ENCODE results near the gene MRPL28. TPM values are rescaled to one million over a fixed set of nuclear protein-coding genes. Genes with fewer than 3 reads are reported as not detected.

Gene MRPL28
- total and polyA plus RNA-seq, 7 experiments from 2014 or later: 21.9 to 86.2 (median 31.4) TPM

DNA sequence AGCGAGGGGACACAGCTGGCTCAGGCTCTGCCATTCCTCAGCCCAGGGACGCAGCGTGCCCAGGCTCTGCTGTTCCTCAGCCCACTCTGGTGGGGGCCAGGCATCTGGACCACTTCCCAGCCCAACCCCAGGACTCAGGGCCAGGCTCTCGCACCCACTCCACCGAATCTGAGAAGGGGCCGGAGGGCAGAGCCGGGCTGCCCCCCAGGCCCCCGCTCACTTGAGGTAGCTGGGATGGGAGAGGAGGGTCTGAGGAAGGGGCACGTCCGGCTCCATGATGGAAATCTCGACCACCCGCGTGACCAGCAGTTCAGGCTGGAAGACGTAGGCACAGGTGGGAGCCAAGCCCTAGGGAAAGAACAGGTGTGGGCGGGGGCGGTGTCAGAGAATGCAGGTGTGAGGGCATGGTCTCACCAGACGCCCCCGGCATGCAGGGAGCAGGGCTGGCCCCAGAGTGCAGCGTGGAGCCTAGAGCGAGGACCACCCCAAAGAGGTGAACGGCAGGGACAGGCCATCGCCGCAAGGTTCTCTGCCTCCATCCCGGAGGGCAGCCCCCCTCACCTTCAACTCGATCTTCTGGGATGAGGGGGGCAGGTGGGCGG lies 6.6 kb upstream of the MRPL28 start:
- ChIA-PET POLR2A (no interaction called here), CTCF (interaction anchor here (1.6 kb wide), 1 partner anchor 15 kb away, joined by 6 read pairs; no protein-coding TSS in a partner anchor)
- DNase-seq (no peak), ATAC-seq (no peak)
- intact Hi-C loops (cut with micrococcal nuclease): no loop called here
- no peak overlapping the region for H3K27ac ChIP-seq (ENCODE audit: low read depth, low read length)
- Mint-ChIP-seq H3K4me3 (no peak overlapping the region), H3K27me3 (no peaks in the 10 kb centered on the region), H3K4me1 (peaks cover 2 to 28% (median 8%) of the 10 kb centered on the region in 7 donors), H3K36me3 (peaks cover 0 to 6% (median 0%) of the 10 kb centered on the region in 5 donors), H3K27ac (peak overlapping the region in 1 of 9 donors; percentile 41), H3K9me3 (no peaks in the 10 kb centered on the region)
- H3K27me3 ChIP-seq (ENCODE audit: control insufficient read depth in 2 of 2, insufficient read depth in 2 of 2, low read length in 2 of 2): no peaks in the 10 kb centered on the region
- H3K4me3 ChIP-seq (ENCODE audit: low read length): no peak overlapping the region
- no peaks in the 10 kb centered on the region for H3K9me3 ChIP-seq (ENCODE audit: control insufficient read depth in 2 of 3, low read length in 3 of 3)
- H3K36me3 ChIP-seq (ENCODE audit: control insufficient read depth in 2 of 3, insufficient read depth in 3 of 3, low read length in 3 of 3): peaks cover 0 to 62% (median 8%) of the 10 kb centered on the region in 3 experiments
- H3K4me1 ChIP-seq (ENCODE audit: control insufficient read depth in 2 of 2, insufficient read depth in 2 of 2, low read length in 2 of 2): peaks cover 7 to 10% of the 10 kb centered on the region in 2 donors

DNA sequence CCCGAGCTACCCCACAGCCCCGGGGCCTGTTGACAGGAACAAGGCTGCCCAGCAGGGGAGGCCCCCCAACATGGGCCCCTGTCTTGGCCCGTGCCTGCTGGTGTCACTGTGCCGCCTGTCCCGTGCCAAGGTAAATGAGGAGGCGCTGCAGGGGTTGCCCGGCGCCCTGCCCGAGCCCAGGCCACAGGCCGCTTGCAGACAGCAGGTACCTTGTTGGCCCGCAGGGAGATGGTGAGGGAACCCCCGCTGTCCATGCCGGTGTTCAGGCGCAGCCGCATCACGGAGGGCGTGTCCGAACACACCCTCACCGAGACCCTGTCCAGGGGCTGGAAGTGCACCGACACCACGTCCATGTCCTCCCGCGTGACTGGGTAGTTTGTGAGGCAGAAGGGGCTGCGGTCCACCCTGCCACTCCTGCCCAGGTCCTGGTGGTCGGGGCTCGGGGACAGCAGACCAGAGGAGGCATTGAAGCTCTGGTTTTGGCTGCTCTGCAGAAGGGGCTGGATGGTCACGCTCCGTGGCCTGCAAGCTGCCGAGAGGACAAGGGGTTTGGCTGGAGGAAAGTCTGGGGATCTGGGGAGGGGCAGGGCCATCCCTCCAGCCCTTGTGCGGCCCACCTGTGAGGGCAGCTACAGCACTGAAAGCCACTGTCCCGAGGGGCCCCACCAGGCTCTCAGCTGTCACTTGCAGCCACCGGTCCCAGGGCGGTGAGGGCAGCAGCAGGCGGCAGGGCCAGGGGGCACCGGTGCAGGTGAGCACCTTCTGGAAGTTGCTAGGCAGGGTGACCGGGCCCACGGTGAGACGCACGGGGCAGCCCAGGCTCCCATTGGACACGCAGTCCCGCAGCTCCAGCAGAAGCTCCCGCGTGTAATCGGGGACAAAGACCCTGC lies 5.8 kb upstream of the MRPL28 start:
- no peak overlapping the region for H3K27ac ChIP-seq (ENCODE audit: low read depth, low read length)
- H3K27me3 ChIP-seq (ENCODE audit: control insufficient read depth in 2 of 2, insufficient read depth in 2 of 2, low read length in 2 of 2): no peaks in the 10 kb centered on the region
- ATAC-seq: no peak
- Mint-ChIP-seq H3K4me1 (peaks cover 4 to 31% (median 9%) of the 10 kb centered on the region in 7 donors), H3K27ac (no peak overlapping the region), H3K4me3 (no peak overlapping the region), H3K9me3 (no peaks in the 10 kb centered on the region), H3K27me3 (no peaks in the 10 kb centered on the region), H3K36me3 (peaks cover 0 to 9% (median 0%) of the 10 kb centered on the region in 5 donors)
- peaks cover 0 to 68% (median 8%) of the 10 kb centered on the region in 3 experiments for H3K36me3 ChIP-seq (ENCODE audit: control insufficient read depth in 2 of 3, insufficient read depth in 3 of 3, low read length in 3 of 3)
- H3K9me3 ChIP-seq (ENCODE audit: control insufficient read depth in 2 of 3, low read length in 3 of 3): no peaks in the 10 kb centered on the region
- H3K4me3 ChIP-seq (ENCODE audit: low read length): no peak overlapping the region
- POLR2A ChIA-PET: no interaction called here
- intact Hi-C loops (cut with micrococcal nuclease): no loop called here
- no peak for DNase-seq
- peaks cover 7 to 10% of the 10 kb centered on the region in 2 donors for H3K4me1 ChIP-seq (ENCODE audit: control insufficient read depth in 2 of 2, insufficient read depth in 2 of 2, low read length in 2 of 2)
- CTCF ChIA-PET: interaction anchor here (1.6 kb wide), 1 partner anchor 14 kb away, joined by 6 read pairs; no protein-coding TSS in a partner anchor

DNA sequence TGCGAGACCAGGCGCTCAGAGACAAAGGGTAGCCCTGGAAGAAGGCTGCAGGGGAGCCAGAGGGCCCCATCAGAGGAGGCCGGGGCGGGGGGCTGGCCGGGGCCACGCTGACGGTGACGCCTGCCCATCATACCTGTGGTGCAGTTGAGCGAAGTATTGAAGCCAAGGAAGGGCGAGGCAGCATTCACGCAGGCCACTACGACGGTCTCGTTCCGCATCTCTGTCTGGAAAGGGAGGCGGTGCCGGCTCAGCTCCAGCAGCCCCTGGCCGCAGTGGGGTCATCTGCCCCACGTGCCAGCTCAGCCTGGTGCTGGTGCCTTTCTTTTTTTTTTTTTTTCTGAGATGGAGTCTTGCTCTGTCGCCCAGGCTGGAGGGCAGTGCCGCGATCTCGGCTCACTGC lies 4.9 kb upstream of the MRPL28 start:
- no peaks in the 10 kb centered on the region for H3K27me3 ChIP-seq (ENCODE audit: control insufficient read depth in 2 of 2, insufficient read depth in 2 of 2, low read length in 2 of 2)
- peaks cover 9 to 37% (median 15%) of the 10 kb centered on the region in 7 donors for H3K4me1 Mint-ChIP-seq
- intact Hi-C loops (cut with micrococcal nuclease): no loop called here
- ATAC-seq (no peak), DNase-seq (no peak)
- no peak overlapping the region for H3K27ac ChIP-seq (ENCODE audit: low read depth, low read length)
- H3K36me3 ChIP-seq (ENCODE audit: control insufficient read depth in 2 of 3, insufficient read depth in 3 of 3, low read length in 3 of 3): peaks cover 0 to 66% (median 8%) of the 10 kb centered on the region in 3 experiments
- H3K27me3 Mint-ChIP-seq: no peaks in the 10 kb centered on the region
- H3K9me3 ChIP-seq (ENCODE audit: control insufficient read depth in 2 of 3, low read length in 3 of 3): no peaks in the 10 kb centered on the region
- ChIA-PET POLR2A (no interaction called here), CTCF (no interaction called here)
- no peaks in the 10 kb centered on the region for H3K9me3 Mint-ChIP-seq
- no peak overlapping the region for H3K4me3 Mint-ChIP-seq
- H3K27ac Mint-ChIP-seq: no peak overlapping the region
- H3K36me3 Mint-ChIP-seq: peaks cover 0 to 9% (median 4%) of the 10 kb centered on the region in 5 donors
- H3K4me1 ChIP-seq (ENCODE audit: control insufficient read depth in 2 of 2, insufficient read depth in 2 of 2, low read length in 2 of 2): peaks cover 11 to 16% of the 10 kb centered on the region in 2 donors
- no peak overlapping the region for H3K4me3 ChIP-seq (ENCODE audit: low read length)

DNA sequence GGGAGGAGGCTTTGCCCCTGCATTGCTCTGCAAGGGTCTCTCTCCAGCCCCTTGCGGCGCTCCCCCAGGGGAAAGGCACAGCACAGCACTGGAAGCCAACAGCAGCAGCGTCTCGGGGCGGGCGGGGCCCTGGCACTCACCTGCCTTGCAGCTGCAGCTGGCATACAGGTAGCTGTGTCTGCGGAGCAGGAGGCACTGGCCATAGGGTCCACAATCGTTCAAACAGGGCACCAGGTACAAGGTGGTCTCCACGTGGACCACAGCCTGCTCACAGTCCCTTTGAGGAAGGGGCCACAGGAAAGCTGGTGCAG lies 4.2 kb upstream of the MRPL28 start:
- ATAC-seq (no peak), DNase-seq (no peak)
- peaks cover 0 to 66% (median 8%) of the 10 kb centered on the region in 3 experiments for H3K36me3 ChIP-seq (ENCODE audit: control insufficient read depth in 2 of 3, insufficient read depth in 3 of 3, low read length in 3 of 3)
- no peak overlapping the region for H3K4me3 ChIP-seq (ENCODE audit: low read length)
- H3K4me1 ChIP-seq (ENCODE audit: control insufficient read depth in 2 of 2, insufficient read depth in 2 of 2, low read length in 2 of 2): peaks cover 13 to 16% of the 10 kb centered on the region in 2 donors
- POLR2A ChIA-PET: no interaction called here
- no peaks in the 10 kb centered on the region for H3K27me3 Mint-ChIP-seq
- CTCF ChIA-PET: no interaction called here
- H3K4me3 Mint-ChIP-seq: no peak overlapping the region
- no peaks in the 10 kb centered on the region for H3K9me3 Mint-ChIP-seq
- no peak overlapping the region for H3K27ac ChIP-seq (ENCODE audit: low read depth, low read length)
- peaks cover 4 to 35% (median 11%) of the 10 kb centered on the region in 7 donors for H3K4me1 Mint-ChIP-seq
- H3K27me3 ChIP-seq (ENCODE audit: control insufficient read depth in 2 of 2, insufficient read depth in 2 of 2, low read length in 2 of 2): no peaks in the 10 kb centered on the region
- peaks cover 0 to 9% (median 4%) of the 10 kb centered on the region in 5 donors for H3K36me3 Mint-ChIP-seq
- intact Hi-C loops (cut with micrococcal nuclease): loop anchor here (5.0 kb wide), 2 partner anchors 153 to 237 kb away; partner anchors contain the start of genes CAPN15 (in 1 of the 2) and NPRL3 (in 1 of the 2)
- H3K9me3 ChIP-seq (ENCODE audit: control insufficient read depth in 2 of 3, low read length in 3 of 3): no peaks in the 10 kb centered on the region
- no peak overlapping the region for H3K27ac Mint-ChIP-seq

DNA sequence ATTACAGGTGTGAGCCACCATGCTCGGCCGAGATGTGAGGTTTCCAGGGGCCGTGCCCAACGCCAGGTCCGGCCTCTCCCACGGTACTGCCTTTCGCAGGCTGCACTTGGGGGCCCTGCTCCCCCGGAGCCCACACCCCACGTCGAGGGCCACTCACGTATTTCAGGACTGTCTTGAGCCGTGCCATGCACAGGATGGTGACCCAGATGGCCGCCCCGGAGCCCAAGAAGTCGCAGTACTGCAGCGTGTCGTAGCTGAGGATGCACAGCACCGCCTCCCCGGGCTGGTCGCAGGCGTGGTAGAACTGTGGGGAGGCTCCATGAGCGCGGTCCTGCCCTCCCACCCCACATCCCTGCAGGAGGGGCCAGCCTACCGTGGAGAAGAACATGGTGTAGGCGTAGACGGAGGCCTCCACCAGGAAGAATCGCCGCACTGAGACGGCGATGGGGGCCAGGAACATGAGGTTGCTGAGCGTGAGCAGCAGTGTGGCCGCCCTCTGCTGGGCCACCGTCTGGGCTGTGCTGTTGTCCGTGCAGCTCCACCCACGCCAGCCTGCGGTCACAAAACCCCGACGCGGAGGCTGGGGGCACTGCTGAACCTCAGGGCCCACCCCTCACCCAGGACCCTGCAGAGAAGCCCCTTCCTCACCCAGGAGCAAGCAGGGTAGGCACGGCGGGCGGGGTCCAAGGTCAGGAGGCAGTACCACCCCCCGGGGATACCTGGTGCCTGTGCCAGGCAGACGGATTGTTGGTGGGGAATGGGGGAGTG lies 3.7 kb upstream of the MRPL28 start:
- peaks cover 4 to 33% (median 12%) of the 10 kb centered on the region in 7 donors for H3K4me1 Mint-ChIP-seq

DNA sequence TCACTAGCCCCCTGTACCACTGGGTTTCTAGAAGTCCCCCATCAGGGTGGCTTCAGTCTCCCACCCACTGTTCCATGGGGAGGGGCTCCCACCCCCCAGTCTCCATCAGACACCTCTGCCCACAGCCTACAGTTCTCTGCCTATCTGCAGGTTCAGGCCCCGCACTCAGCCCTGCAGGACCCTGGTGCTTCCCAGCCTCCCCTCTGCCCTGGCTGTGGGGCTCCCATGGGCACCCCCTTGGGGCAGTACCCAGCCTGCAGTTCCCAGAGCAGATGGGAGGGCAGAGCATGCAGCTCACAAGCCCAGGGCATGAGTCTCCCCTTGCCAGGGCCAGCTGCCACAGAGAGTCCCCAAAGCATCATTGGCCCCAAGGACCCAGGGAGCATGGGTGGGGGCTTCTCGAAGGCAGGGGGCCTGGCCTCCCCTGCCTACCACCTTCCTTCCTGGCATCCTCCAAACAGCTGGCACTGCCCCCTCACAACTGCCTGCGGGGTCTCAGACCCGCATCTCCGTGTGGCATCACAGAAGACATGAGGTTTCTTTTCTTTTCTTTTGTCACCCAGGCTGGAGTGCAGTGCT lies 2.8 kb upstream of the MRPL28 start:
- ChIA-PET CTCF (no interaction called here), POLR2A (interaction anchor here (1.0 kb wide), 1 partner anchor 11 kb away, joined by 3 read pairs; no protein-coding TSS in a partner anchor)
- peaks cover 4 to 26% (median 12%) of the 10 kb centered on the region in 7 donors for H3K4me1 Mint-ChIP-seq
- ATAC-seq: no peak
- intact Hi-C loops (cut with micrococcal nuclease): loop anchor here (5.0 kb wide), 2 partner anchors 154 to 236 kb away; partner anchors contain the start of genes CAPN15 (in 1 of the 2) and NPRL3 (in 1 of the 2)
- H3K27ac Mint-ChIP-seq: peak overlapping the region in 4 of 9 donors; percentile 67 to 76 (median 73)
- Histone ChIP-seq H3K27me3 (ENCODE audit: control insufficient read depth in 2 of 2, insufficient read depth in 2 of 2, low read length in 2 of 2) (no peaks in the 10 kb centered on the region), H3K4me3 (ENCODE audit: low read length) (no peak overlapping the region), H3K36me3 (ENCODE audit: control insufficient read depth in 2 of 3, insufficient read depth in 3 of 3, low read length in 3 of 3) (peaks cover 0 to 78% (median 8%) of the 10 kb centered on the region in 3 experiments), H3K4me1 (ENCODE audit: control insufficient read depth in 2 of 2, insufficient read depth in 2 of 2, low read length in 2 of 2) (peaks cover 10 to 14% of the 10 kb centered on the region in 2 donors), H3K9me3 (ENCODE audit: control insufficient read depth in 2 of 3, low read length in 3 of 3) (no peaks in the 10 kb centered on the region), H3K27ac (ENCODE audit: low read depth, low read length) (no peak overlapping the region)
- peaks cover 0 to 9% (median 4%) of the 10 kb centered on the region in 5 donors for H3K36me3 Mint-ChIP-seq
- DNase-seq: no peak
- H3K27me3 Mint-ChIP-seq: no peaks in the 10 kb centered on the region
- H3K4me3 Mint-ChIP-seq: no peak overlapping the region
- H3K9me3 Mint-ChIP-seq: no peaks in the 10 kb centered on the region

More for the DNA sequence above, 3.7 kb upstream of the MRPL28 start:
- peaks cover 10 to 14% of the 10 kb centered on the region in 2 donors for H3K4me1 ChIP-seq (ENCODE audit: control insufficient read depth in 2 of 2, insufficient read depth in 2 of 2, low read length in 2 of 2)
- H3K27ac ChIP-seq (ENCODE audit: low read depth, low read length): no peak overlapping the region
- Mint-ChIP-seq H3K9me3 (no peaks in the 10 kb centered on the region), H3K27me3 (no peaks in the 10 kb centered on the region), H3K36me3 (peaks cover 0 to 9% (median 4%) of the 10 kb centered on the region in 5 donors), H3K27ac (peak overlapping the region in 1 of 9 donors; percentile 67), H3K4me3 (no peak overlapping the region)
- ChIA-PET CTCF (no interaction called here), POLR2A (interaction anchor here (1.0 kb wide), 1 partner anchor 10 kb away, joined by 3 read pairs; no protein-coding TSS in a partner anchor)
- H3K36me3 ChIP-seq (ENCODE audit: control insufficient read depth in 2 of 3, insufficient read depth in 3 of 3, low read length in 3 of 3): peaks cover 0 to 69% (median 8%) of the 10 kb centered on the region in 3 experiments
- H3K4me3 ChIP-seq (ENCODE audit: low read length): no peak overlapping the region
- ATAC-seq: no peak
- no peaks in the 10 kb centered on the region for H3K27me3 ChIP-seq (ENCODE audit: control insufficient read depth in 2 of 2, insufficient read depth in 2 of 2, low read length in 2 of 2)
- intact Hi-C loops (cut with micrococcal nuclease): loop anchor here (5.0 kb wide), 2 partner anchors 153 to 237 kb away; partner anchors contain the start of genes CAPN15 (in 1 of the 2) and NPRL3 (in 1 of the 2)
- no peak for DNase-seq
- H3K9me3 ChIP-seq (ENCODE audit: control insufficient read depth in 2 of 3, low read length in 3 of 3): no peaks in the 10 kb centered on the region
